Measurements from ENCODE around the gene LINC00305.

The LINC00305 gene

GRCh38 chr18:64180617-64181016, 31.7 kb upstream of the LINC00305 start:
- DNase-seq = no peak
- no peaks in the 10 kb centered on the region for H3K9me3 ChIP-seq (ENCODE audit: insufficient read depth, low read length, severe bottlenecking)
- H3K4me2 ChIP-seq (ENCODE audit: insufficient read depth, low read length) = no peak overlapping the region
- no peaks in the 10 kb centered on the region for H3K79me2 ChIP-seq (ENCODE audit: insufficient read depth, low read length)
- no peak for ATAC-seq (ENCODE audit: insufficient read depth, low read depth)
- no peaks in the 10 kb centered on the region for H3K36me3 ChIP-seq (ENCODE audit: insufficient read depth, low read length)
- no peak overlapping the region for H3K4me3 ChIP-seq (ENCODE audit: low read depth in 1 of 2, low read length in 2 of 2)
- H3K27ac ChIP-seq (ENCODE audit: low read length) = no peak overlapping the region
- H4K20me1 ChIP-seq (ENCODE audit: insufficient read depth, low read length) = no peaks in the 10 kb centered on the region
- no peak overlapping the region for H2AFZ ChIP-seq (ENCODE audit: low read depth, low read length)
- TF ChIP-seq EZH2 (IDR thresholded peaks at IDR 0.05; ENCODE audit: borderline replicate concordance, low read depth, low read length, severe bottlenecking) = no peak
- TF ChIP-seq CTCF (IDR thresholded peaks at IDR 0.05; ENCODE audit: borderline replicate concordance, extremely low read depth, low read length, poor library complexity, severe bottlenecking) = no peak
- H3K27me3 ChIP-seq (ENCODE audit: insufficient read depth, low read length, poor library complexity) = peaks cover 5% of the 10 kb centered on the region
- H3K4me1 ChIP-seq (ENCODE audit: insufficient read depth, low read length) = no peaks in the 10 kb centered on the region
- no peak overlapping the region for H3K9ac ChIP-seq (ENCODE audit: low read depth, low read length)

DNA sequence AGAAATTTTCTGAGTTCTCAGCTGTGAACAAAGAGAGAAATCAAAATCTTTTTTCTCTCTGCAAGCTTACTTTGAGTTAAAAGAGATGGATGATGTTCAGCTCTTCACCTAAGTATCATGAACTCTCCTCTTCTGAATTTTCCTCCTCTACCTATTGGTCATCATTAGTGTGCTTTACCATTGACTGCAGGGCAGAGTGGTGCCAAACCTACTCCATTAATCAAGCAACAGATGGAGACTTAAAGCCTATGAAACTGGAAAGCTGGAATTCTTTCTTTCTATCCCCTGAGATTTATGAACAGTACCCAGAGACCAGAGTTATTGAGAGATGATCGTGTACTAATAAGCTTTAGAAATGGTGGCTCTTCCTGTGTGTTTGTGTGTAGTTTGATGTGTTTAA, 31.3 kb upstream of the LINC00305 start:
- H3K27me3 ChIP-seq (ENCODE audit: insufficient read depth, low read length, poor library complexity) = peaks cover 5% of the 10 kb centered on the region
- no peak overlapping the region for H2AFZ ChIP-seq (ENCODE audit: low read depth, low read length)
- H3K9ac ChIP-seq (ENCODE audit: low read depth, low read length) = no peak overlapping the region
- H3K4me2 ChIP-seq (ENCODE audit: insufficient read depth, low read length) = no peak overlapping the region
- H3K79me2 ChIP-seq (ENCODE audit: insufficient read depth, low read length) = no peaks in the 10 kb centered on the region
- ATAC-seq (ENCODE audit: insufficient read depth, low read depth) = no peak
- no peak overlapping the region for H3K4me3 ChIP-seq (ENCODE audit: low read depth in 1 of 2, low read length in 2 of 2)
- H3K9me3 ChIP-seq (ENCODE audit: insufficient read depth, low read length, severe bottlenecking) = no peaks in the 10 kb centered on the region
- no peaks in the 10 kb centered on the region for H3K4me1 ChIP-seq (ENCODE audit: insufficient read depth, low read length)
- no peak for TF ChIP-seq CTCF (IDR thresholded peaks at IDR 0.05; ENCODE audit: borderline replicate concordance, extremely low read depth, low read length, poor library complexity, severe bottlenecking)
- TF ChIP-seq EZH2 (IDR thresholded peaks at IDR 0.05; ENCODE audit: borderline replicate concordance, low read depth, low read length, severe bottlenecking) = no peak
- no peak overlapping the region for H3K27ac ChIP-seq (ENCODE audit: low read length)
- H4K20me1 ChIP-seq (ENCODE audit: insufficient read depth, low read length) = no peaks in the 10 kb centered on the region
- no peaks in the 10 kb centered on the region for H3K36me3 ChIP-seq (ENCODE audit: insufficient read depth, low read length)
- no peak for DNase-seq

DNA sequence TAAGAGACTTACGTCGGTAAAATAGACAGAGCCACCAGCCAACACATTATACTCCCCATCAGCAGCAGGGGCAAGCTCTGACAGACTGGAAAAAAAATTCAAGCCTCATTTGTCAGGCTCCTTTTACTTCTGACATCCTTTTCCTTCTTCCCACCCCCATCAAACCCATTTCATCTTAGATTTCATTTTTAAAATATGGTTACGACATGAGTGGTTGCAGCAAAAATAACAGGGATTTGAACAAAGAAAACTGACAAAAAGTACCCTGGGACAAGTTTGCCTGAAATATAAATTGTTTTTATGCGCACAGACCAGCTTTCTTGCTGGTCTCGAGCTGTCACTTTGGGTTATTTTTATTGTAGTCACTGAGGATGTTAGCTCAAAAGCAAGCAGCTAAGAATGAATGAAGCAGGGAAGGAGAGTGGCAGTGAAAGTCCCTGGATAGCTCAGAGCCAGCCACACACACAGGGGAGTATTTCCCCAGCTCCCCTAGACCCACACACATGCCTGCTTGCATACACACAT, 30.7 kb upstream of the LINC00305 start:
- ATAC-seq (ENCODE audit: insufficient read depth, low read depth) (no peak), DNase-seq (no peak)
- no peaks in the 10 kb centered on the region for H3K4me1 ChIP-seq (ENCODE audit: insufficient read depth, low read length)
- no peak for TF ChIP-seq CTCF (IDR thresholded peaks at IDR 0.05; ENCODE audit: borderline replicate concordance, extremely low read depth, low read length, poor library complexity, severe bottlenecking)
- no peak for TF ChIP-seq EZH2 (IDR thresholded peaks at IDR 0.05; ENCODE audit: borderline replicate concordance, low read depth, low read length, severe bottlenecking)
- no peaks in the 10 kb centered on the region for H4K20me1 ChIP-seq (ENCODE audit: insufficient read depth, low read length)
- H3K9ac ChIP-seq (ENCODE audit: low read depth, low read length) = no peak overlapping the region
- no peak overlapping the region for H3K27ac ChIP-seq (ENCODE audit: low read length)
- H3K9me3 ChIP-seq (ENCODE audit: insufficient read depth, low read length, severe bottlenecking) = no peaks in the 10 kb centered on the region
- H2AFZ ChIP-seq (ENCODE audit: low read depth, low read length) = no peak overlapping the region
- peaks cover 5% of the 10 kb centered on the region for H3K27me3 ChIP-seq (ENCODE audit: insufficient read depth, low read length, poor library complexity)
- no peak overlapping the region for H3K4me2 ChIP-seq (ENCODE audit: insufficient read depth, low read length)
- no peaks in the 10 kb centered on the region for H3K79me2 ChIP-seq (ENCODE audit: insufficient read depth, low read length)
- H3K36me3 ChIP-seq (ENCODE audit: insufficient read depth, low read length) = no peaks in the 10 kb centered on the region
- no peak overlapping the region for H3K4me3 ChIP-seq (ENCODE audit: low read depth in 1 of 2, low read length in 2 of 2)

DNA sequence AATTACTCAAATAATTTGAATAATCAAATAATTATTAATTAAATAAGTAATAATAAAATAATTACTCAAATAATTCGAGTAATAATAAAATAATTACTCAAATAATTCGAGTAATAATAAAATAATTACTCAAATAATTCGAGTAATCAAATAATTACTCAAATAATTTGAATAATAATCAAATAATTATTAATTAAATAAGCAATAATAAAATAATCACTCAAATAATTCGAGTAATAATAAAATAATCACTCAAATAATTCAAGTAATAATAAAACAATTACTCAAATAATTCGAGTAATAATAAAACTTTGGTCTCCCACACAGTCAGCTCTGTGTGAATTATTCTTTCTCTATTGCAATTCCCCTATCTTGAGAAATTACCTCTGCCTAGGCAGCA, 30.0 kb upstream of the LINC00305 start:
- H3K4me1 ChIP-seq (ENCODE audit: insufficient read depth, low read length) = no peaks in the 10 kb centered on the region
- H3K36me3 ChIP-seq (ENCODE audit: insufficient read depth, low read length) = no peaks in the 10 kb centered on the region
- H3K4me2 ChIP-seq (ENCODE audit: insufficient read depth, low read length) = no peak overlapping the region
- no peak overlapping the region for H2AFZ ChIP-seq (ENCODE audit: low read depth, low read length)
- H3K9me3 ChIP-seq (ENCODE audit: insufficient read depth, low read length, severe bottlenecking) = no peaks in the 10 kb centered on the region
- no peaks in the 10 kb centered on the region for H3K79me2 ChIP-seq (ENCODE audit: insufficient read depth, low read length)
- H3K4me3 ChIP-seq (ENCODE audit: low read depth in 1 of 2, low read length in 2 of 2) = no peak overlapping the region
- DNase-seq (no peak), ATAC-seq (ENCODE audit: insufficient read depth, low read depth) (no peak)
- H3K9ac ChIP-seq (ENCODE audit: low read depth, low read length) = no peak overlapping the region
- no peaks in the 10 kb centered on the region for H4K20me1 ChIP-seq (ENCODE audit: insufficient read depth, low read length)
- peaks cover 5% of the 10 kb centered on the region for H3K27me3 ChIP-seq (ENCODE audit: insufficient read depth, low read length, poor library complexity)
- no peak overlapping the region for H3K27ac ChIP-seq (ENCODE audit: low read length)
- TF ChIP-seq EZH2 (IDR thresholded peaks at IDR 0.05; ENCODE audit: borderline replicate concordance, low read depth, low read length, severe bottlenecking) (no peak), CTCF (IDR thresholded peaks at IDR 0.05; ENCODE audit: borderline replicate concordance, extremely low read depth, low read length, poor library complexity, severe bottlenecking) (no peak)
